Fibroblast of the aortic adventitia (primary cell): ENCODE data around the gene COA3. TPM values are rescaled to one million over a fixed set of nuclear protein-coding genes. Genes with fewer than 3 reads are reported as not detected.

Source experiments
- DNase-seq: peaks from one replicate; pipeline ENCODE4 v3.0.0-alpha.2; 2010; ENCODE audit warnings: low read depth
- H3K4me3 ChIP-seq: 2 replicates; pipeline ENCODE4 v1.5.1; 2011; ENCODE audit warnings: low read depth, mild to moderate bottlenecking, control low read depth, low read length, moderate library complexity
- CTCF ChIP-seq: IDR thresholded peaks from 2 replicates; pipeline ENCODE4 v1.5.1; 2011; ENCODE audit warnings: mild to moderate bottlenecking, low read length, control low read depth, inconsistent platforms; ENCODE audit not compliant: insufficient read depth
- total RNA-seq: library from RNA; depleted of rRNA; stranded (reverse); fragments of >200 nt; gene quantifications from 2 replicates; pipeline ENCODE4 v1.2.3, GENCODE V29; 2012; ENCODE audit warnings: low replicate concordance

COA3 gene
- total RNA-seq, 1 donor, result 67.5 TPM

DNA sequence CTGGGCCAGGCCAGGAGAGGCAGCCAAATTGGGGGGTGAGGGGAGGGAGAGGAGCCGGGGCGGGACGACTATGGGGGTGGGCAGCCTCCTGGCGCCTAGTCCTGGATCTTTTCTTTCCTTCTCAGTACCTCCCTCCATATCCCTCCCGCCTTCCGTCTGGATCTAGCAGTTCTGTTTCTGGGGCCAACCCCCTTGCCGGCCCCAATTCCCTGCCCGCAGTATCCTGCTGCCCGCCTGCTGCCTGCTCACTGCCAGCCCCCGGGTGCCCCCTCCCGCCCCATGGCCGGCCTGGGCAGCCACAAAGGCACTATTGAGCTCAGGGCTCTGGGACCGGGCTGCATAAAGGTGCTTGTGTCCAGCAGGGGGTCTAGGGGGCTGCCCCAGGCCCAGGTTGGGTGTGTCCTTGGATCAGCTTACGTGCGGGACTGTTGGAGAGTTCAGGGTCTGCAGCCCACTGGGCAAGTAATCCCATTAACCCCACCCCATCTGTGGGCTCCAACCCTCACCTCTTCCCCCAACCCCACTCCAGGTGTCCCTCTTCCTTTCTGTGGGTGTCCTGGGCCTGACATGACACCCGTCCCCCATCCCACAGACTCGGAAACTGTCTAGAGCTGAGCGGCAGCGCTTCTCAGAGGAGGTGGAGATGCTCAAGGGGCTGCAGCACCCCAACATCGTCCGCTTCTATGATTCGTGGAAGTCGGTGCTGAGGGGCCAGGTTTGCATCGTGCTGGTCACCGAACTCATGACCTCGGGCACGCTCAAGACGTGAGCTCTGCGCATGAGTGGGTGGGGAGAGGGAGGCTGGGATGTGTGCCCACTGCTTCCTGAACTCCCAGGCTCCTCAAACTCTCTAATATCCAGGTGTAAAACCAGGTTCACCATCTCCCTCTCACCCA is 16.1 kb downstream of the COA3 start:
- TF ChIP-seq CTCF, result no peak
- H3K4me3 ChIP-seq, result peak overlapping the region; percentile 70
- peak; percentile 33 for DNase-seq

GRCh38 chr17:42781639-42782165 is 16.8 kb downstream of the COA3 start:
- no peak for TF ChIP-seq CTCF
- no peak for DNase-seq

DNA sequence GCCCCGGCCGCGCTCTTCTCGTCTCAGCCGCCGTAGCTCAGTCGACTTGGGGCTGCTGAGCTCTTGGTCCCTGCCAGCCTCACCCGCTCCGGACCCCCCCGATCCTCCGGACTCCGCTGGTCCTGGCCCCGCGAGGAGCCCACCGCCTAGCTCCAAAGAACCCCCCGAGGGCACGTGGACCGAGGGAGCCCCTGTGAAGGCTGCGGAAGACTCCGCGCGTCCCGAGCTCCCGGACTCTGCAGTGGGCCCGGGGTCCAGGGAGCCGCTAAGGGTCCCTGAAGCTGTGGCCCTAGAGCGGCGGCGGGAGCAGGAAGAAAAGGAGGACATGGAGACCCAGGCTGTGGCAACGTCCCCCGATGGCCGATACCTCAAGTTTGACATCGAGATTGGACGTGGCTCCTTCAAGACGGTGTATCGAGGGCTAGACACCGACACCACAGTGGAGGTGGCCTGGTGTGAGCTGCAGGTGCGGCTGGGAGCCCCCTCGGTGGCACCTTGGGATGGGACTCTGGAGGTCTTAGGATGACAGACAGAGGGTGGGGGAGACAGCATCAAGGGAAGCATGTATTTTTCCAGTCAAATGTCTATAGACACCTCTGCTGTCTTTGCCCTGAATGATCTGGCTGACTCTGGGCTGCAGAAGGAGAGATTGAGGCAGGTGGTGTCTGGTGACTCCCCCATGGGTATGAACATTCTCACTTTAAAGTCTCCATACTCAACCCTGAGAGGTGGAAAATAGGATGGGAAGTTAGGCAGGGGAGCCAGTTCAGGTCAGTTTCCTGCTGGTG is 17.5 kb downstream of the COA3 start:
- peak overlapping the region; percentile 70 for H3K4me3 ChIP-seq
- no peak for TF ChIP-seq CTCF

More at GRCh38 chr17:42781639-42782165, 16.8 kb downstream of the COA3 start:
- peak overlapping the region; percentile 70 for H3K4me3 ChIP-seq

GRCh38 chr17:42779936-42780850 is 18.3 kb downstream of the COA3 start, which contains the start of gene WNK4:
Gene WNK4, plus strand, starts transcription at chr17:42780610. Its CDS starts 89 bp downstream, at chr17:42780699.
- no peak for TF ChIP-seq CTCF

More for the DNA sequence above, 17.5 kb downstream of the COA3 start:
- no peak for DNase-seq

DNA sequence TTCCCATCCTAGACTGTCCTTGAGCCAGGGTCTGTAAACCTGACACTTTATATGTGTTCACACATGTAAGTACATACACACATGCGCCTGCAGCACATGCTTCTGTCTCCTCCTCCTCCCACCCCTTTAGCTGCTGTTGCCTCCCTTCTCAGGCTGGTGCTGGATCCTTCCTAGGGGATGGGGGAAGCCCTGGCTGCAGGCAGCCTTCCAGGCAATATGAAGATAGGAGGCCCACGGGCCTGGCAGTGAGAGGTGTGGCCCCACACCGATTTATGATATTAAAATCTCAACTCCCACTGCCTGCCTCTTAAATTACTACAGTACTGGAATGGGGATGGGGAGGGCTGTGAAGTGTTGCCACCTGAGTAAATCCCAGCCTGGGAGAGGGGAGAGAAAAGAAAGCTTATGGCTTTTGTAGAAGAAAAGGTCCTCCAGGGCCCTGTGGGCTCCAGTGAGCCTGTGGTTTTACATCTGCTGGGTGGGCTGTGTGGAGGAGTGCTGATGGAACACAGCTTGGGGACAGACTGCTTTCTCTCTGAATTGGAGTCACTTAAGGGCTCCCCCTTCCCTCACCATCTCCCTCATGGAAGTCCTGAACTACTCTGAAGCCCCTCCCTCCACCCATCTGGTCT is 19.1 kb downstream of the COA3 start:
- TF ChIP-seq CTCF, result no peak
- no peak overlapping the region for H3K4me3 ChIP-seq
- DNase-seq, result no peak

More at GRCh38 chr17:42779936-42780850, 18.3 kb downstream of the COA3 start, which contains the start of gene WNK4:
- H3K4me3 ChIP-seq, result peak within 1 kb of the TSS; percentile 70
- no peak for DNase-seq
